ENCODE measurements around the gene ZSCAN20. TPM values are rescaled to one million over a fixed set of nuclear protein-coding genes. Genes with fewer than 3 reads are reported as not detected.
"Not testable (repeated sequence)": the region's sequence is repeated elsewhere in the genome, so short reads cannot be mapped to it uniquely, and the experiment has no call there.

The ZSCAN20 gene
- polyA plus RNA-seq, 4 donors: 4.8 to 6.3 (median 5.2) TPM

DNA sequence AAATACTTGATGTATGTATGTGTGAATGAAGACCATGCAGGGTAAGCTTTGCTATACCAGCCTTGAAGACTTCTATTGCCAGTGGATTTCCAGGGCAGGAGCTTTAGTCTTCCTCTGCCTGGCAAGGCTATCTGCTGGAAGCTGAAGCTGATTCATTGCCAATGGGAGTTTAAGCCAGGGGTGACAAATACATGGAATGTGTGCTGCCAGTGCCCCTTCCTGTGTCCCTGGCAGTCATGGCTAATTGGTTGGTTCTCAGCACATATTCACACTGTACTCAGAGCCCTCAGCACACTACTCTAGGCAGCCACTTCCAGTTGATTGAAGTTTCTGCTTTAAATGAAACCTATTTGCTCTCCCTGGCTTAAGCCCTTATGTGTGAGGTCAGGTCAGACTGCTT is 1.5 kb downstream of the ZSCAN20 start:
- no peak for DNase-seq (ENCODE audit: low read depth in 4 of 4, low spot score in 3 of 4)

DNA sequence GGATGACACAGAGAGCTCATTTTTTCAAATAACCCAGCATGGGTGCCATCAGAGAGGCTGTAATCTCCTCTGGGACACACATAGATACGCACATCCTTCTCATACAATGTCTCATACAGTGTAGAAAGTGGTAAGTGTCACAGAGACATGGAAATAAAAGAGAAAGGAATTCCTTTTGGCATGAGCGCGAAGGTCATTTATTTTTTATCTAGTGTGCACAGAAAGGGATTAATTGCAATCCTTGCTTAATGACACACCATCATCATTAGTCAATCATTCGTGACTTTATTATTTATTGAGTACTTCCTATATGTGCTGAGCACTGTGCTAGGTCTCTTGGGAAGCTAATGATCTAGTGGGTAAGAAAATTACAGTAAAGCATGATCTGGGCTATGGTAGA is 5.0 kb downstream of the ZSCAN20 start:
- no peak for DNase-seq (ENCODE audit: low read depth in 4 of 4, low spot score in 3 of 4)

DNA sequence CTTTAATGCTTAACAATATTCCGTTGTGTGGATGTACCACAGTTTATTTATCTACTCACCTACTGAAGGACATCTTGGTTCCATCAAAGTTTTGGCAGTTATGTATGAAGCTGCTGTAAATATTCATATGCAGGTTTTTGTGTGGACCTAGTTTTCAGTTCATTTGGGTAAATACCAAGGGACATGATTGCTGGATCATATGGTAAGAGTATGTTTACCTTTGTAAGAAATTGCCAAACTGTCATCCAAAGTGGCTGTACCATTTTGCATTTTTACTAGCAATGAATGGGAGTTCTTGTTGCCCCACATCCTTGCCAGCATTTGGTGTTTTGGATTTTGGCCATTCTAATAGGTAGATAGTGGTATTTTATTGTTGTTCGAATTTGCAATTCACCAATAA is 10.0 kb downstream of the ZSCAN20 start:
- DNase-seq (ENCODE audit: low read depth in 4 of 4, low spot score in 3 of 4): no peak

DNA sequence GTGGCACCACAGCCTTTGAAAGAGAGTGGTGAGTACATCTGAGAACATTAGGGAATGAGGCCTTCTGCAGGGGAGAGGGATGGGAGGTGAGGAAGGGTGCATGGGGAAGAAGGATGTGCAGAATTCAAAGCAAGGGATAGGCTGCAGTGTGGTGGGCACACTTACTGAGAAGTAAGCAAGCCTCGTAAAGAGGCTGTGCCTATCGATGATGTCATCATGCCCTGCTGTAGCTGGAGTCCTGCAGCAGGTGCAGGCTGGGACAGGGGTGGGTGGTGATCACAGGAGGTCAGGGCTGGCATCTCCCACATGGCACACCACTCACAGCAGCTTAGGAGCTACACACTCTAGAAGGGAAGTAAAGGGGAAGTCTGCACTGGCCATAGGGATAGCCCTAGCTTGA is 16.2 kb downstream of the ZSCAN20 start:
- DNase-seq (ENCODE audit: low read depth in 4 of 4, low spot score in 3 of 4): no peak

DNA sequence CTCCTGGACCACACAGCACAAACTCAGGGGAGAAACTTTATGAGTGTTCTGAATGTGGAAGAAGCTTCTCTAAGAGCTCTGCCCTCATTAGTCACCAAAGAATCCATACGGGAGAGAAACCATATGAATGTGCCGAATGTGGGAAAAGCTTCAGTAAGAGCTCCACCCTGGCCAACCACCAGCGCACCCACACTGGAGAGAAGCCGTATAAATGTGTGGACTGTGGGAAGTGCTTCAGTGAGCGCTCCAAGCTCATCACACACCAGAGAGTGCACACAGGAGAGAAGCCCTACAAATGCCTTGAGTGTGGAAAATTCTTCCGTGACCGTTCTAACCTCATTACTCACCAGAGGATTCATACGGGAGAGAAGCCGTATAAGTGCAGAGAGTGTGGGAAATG is 22.5 kb downstream of the ZSCAN20 start:
- DNase-seq (ENCODE audit: low read depth in 4 of 4, low spot score in 3 of 4): no peak

DNA sequence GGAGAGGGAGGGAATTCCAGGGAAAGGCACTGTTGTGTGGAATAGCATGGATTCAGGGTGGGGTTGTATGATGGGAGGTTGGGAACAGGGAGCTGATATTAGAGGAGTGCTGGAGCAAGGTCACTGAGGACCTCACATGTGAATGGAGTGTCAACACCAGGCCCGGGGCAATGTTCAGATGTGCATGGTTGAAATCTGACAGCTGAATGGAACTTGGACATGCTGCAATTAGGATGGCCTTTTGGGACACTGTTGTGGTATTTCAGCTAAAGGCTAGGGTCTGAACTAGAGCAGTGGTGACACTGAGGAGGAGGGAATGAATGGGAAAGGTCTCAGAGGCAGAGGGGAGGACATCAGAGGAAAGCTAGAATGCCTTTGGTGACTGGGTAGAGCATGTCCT is 25.0 kb downstream of the ZSCAN20 start:
- DNase-seq (ENCODE audit: low read depth in 4 of 4, low spot score in 3 of 4): no peak

DNA sequence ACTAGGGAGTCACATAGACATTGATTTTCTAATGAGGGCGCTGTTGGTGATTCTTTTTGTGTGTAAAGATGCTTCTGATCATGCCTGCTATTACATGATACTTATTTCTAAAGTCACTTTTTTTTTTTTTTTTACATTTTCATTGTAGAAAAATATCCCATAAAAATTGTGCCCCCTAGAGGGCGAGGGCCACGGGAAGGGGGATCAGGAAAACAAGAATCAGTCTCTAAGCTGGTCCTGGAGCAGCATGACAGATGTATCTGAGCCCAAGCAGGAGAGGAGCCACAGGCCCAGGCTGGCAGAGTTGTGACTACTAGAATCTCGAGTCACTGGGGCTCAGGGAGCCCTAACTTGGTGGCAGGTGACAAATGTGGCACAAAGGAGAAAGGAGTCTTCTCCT is 28.1 kb downstream of the ZSCAN20 start:
- DNase-seq (ENCODE audit: low read depth in 4 of 4, low spot score in 3 of 4): no peak

DNA sequence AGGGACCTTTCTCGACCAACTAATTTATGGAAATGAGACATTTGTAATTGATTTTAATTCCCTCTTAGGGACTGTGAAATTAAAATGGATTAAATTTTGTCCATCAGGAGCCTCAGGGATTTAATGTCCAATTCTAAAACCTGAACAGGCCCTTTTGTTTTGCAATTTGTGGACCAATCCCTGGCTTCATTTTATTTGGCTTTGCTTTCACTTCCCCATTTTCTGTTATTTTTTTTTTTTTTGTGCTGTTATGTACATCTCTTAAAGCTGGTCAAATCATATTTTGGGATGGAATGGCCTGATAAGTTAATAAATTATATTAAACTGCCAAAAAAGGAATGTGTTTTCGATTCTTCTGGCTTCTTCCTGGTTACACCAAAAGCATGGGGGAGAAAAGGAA is 28.9 kb downstream of the ZSCAN20 start:
- DNase-seq (ENCODE audit: low read depth in 4 of 4, low spot score in 3 of 4): no peak

DNA sequence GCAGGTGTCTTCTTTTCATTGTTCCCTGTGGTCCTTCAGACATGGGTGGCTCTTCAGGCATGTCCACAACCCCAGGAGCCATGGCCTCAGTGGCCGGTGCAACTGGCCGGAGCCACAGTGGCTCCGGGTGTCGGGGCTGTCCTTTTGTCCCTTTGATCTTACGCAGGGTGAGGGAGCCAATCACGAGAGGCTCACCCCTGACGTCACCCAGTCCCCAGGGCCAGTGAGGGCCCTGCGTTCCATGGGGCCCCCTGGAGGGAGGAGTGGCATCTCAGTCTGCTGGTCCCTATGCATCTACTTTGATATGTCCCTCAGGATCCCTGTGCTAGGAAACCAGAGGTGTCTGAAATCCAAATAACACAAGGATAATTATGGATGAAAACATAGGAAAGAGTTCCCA is 29.3 kb downstream of the ZSCAN20 start:
- DNase-seq (ENCODE audit: low read depth in 4 of 4, low spot score in 3 of 4): no peak

DNA sequence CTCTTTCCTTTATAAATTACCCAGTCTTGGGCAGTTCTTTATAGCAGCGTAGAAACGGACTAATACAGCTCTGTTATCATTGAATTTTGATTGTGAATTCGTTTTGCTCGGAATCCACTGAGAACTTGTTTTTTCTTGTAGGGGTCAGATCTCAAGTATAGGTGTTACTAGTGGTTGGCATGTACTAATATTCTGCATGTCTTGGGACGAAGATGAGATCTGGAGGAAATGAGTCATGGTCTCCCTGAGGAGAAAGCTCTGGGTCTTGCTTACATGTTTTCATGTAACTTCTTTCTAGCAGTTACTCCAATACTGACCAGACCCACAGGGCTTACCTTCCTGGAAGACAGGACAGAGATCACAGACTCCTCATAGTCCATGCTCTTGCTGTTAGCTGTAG is 30.3 kb downstream of the ZSCAN20 start:
- no peak for DNase-seq (ENCODE audit: low read depth in 4 of 4, low spot score in 3 of 4)

DNA sequence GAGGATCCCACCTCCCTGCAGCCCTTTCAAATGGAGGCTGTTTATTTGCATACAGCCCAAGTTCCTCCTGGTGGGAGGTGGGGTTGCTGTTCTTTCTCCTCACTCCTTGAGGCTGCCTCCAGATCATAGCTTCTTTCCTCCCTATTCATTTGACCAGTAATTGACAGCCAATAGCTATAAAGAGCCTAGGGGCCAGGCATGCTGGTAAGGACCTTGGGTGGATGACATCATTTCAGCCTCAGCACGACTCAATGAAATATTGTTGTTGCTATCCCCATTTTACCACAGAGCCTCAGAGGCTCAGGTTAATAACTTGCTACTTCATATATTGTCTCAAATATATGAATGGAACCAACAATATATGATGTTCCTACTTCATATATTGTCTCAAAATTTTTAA is 31.1 kb downstream of the ZSCAN20 start:
- no peak for DNase-seq (ENCODE audit: low read depth in 4 of 4, low spot score in 3 of 4)

DNA sequence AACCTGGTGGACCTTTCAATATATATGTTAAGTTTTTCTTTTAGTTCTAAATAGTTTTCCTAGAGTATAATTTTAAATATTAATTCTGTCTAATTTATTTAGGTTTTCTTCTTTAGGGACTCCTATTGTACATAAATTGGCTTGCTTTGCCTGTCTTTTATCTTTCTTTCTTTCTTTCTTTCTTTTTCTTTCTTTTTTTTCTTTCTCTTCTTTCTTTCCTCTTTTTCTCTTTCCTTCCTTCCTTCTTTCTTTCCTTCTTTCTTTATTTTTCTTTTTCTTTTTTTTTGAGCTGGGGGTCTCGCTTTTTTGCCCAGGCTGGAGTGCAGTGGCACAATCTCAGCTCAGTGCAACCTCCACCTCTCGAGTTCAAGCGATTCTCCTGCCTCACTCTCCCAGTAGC is 35.2 kb downstream of the ZSCAN20 start:
- DNase-seq (ENCODE audit: low read depth in 4 of 4, low spot score in 3 of 4): no peak

DNA sequence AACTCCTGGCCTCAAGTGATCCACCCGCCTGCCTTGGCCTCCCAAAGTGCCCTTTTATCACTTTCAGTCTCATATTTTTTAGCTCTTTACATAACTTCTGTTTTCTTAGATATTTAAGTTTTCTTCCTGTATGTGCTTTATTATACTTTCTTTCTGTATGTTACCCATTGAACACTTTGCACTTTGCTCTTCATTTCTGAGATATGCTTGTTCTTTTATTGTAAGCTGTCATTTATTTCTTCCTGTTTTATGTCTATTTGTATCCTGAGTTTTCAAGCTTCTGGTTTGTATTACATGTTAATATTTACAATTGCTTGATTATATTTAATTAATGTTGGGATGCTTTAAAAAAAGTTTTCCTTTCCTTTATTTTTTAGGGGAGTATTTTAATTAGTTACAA is 35.7 kb downstream of the ZSCAN20 start:
- no peak for DNase-seq (ENCODE audit: low read depth in 4 of 4, low spot score in 3 of 4)

DNA sequence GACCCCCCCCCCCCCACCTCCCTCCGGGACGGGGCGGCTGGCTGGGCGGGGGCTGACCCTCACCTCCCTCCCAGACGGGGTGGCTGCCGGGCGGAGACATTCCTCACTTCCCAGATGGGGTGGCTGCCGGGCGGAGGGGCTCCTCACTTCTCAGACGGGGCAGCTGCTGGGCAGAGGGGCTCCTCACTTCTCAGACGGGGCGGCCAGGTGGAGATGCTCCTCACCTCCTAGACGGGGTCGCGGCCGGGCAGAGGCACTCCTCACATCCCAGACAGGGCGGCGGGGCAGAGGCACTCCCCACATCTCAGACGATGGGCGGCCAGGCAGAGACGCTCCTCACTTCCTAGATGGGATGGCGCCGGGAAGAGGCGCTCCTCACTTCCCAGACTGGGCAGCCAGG is 36.8 kb downstream of the ZSCAN20 start:
- DNase-seq (ENCODE audit: low read depth in 4 of 4, low spot score in 3 of 4): not testable (repeated sequence)

DNA sequence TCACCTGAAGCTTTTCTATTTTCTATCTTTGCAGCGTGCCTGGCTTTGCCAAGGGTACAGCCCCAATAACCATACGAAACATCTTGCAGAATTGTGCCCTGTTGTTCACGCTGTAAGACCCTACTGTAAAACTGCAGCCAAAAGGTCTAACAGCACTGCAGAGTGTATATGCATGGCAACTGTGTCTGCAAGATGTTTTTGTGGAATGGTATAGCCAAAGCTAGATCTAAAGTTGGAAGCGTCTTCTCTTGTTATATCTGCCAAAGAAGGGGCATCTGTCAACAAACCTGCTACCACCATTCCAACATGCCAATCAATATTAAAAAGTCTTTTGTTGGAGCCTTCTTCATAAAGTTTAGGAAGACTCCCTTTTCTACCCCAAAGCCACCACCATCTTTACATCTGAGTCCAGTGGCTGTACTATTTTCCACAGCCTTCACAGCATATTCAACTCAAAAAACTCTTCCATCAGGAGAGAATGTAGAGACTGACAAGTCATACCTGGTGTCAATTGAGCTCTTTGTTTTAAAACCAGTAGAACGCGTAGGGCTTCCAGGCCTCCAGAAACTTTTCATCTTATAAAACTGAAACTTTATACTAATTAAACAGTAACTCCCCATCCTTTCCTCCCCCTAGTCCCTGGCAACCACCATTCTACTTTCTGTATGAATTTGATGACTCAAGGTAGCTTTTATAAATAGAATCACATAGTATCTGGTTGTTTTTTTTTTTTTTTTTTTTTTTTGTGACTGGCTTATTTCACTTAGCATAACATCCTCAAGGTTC is 40.0 kb downstream of the ZSCAN20 start:
- no peak for DNase-seq (ENCODE audit: low read depth in 4 of 4, low spot score in 3 of 4)

DNA sequence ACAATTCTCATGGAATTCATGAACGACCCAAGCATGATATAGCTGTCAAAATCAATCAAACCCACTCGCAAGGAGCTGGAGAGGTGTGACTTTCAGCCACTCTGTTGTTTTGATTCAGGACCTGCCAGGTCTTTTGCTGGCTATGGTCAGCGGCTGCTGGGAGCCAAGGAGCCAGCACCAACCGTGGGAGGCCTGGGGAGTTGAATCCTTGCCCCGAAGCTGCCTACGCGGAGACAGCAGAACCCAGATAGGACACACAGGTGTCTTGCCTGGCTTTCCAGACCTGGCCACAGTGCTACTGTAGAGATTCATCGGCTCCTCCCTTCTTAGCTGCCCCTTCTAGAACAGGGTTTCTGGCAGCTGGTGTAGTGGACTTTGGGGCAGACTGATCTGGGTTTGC is 42.7 kb downstream of the ZSCAN20 start:
- no peak for DNase-seq (ENCODE audit: low read depth in 4 of 4, low spot score in 3 of 4)

DNA sequence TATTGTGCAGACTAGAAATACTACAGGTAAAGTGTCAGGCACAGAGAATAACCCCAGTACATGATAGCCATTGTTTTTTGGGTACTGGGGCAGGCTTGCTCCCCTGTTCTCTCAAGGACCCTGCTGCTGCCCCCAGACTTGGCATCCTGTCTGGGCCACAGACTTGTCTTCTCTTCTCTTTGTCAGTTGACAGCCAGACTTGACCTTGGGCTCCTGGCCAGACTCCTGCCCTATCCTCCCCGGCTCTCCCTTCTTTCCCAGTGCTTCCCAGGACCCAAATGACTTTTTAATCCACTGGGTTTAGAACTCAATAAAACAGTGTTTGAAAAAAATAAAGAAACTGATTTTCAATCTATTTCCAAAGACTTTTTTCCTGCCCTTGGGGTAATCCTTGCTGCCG is 43.2 kb downstream of the ZSCAN20 start:
- no peak for DNase-seq (ENCODE audit: low read depth in 4 of 4, low spot score in 3 of 4)

DNA sequence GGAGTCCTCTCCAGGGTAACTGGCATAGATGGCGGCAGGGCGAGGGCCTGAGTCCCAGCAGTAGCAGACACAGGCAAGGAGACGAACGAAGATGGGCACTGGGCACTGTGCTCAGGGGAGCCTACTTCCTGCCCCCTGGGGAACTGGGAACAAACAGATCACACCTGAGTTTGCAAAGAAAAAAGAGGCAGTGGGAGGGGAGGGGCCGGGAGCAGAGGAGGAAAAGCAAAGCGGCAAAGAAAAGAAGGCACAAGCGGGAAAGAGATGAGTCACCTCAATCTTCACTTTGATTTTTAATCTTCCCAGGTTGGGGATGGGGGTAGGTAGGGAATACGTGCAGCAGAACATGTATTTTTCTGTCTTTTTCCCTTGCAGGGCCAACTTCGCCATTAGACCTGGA is 44.0 kb downstream of the ZSCAN20 start:
- no peak for DNase-seq (ENCODE audit: low read depth in 4 of 4, low spot score in 3 of 4)

DNA sequence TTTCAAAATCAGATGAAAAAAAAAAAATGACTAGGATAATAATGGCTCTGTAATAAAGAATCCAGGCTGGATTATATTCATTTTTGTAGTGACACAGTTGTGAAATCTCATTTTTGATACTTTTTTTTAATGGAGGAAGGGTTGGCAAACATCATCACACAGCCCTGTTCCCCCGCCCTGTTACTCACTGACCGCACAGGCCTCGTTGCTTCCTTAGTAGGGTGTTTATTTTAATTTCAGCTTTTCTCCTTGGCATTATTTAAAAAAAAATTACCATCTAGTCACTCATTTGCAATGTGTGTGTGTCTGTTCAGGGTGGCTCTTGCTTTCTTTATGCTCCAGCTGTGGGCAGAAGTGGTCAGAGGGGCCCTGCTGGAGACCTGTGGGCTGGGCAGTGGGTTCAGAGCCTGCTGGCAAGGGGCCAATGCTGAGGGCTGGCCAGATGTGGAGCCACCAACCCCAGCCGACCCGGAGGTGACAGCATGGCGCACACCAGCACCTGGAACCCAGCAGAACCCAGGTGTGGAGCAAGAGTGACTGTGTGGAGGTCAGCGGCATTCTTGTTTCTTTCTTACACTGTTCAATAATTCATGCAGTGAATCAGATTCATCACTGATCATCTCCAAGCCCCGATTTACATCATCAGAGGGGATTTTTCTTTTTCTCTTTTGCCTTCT is 44.6 kb downstream of the ZSCAN20 start:
- no peak for DNase-seq (ENCODE audit: low read depth in 4 of 4, low spot score in 3 of 4)

DNA sequence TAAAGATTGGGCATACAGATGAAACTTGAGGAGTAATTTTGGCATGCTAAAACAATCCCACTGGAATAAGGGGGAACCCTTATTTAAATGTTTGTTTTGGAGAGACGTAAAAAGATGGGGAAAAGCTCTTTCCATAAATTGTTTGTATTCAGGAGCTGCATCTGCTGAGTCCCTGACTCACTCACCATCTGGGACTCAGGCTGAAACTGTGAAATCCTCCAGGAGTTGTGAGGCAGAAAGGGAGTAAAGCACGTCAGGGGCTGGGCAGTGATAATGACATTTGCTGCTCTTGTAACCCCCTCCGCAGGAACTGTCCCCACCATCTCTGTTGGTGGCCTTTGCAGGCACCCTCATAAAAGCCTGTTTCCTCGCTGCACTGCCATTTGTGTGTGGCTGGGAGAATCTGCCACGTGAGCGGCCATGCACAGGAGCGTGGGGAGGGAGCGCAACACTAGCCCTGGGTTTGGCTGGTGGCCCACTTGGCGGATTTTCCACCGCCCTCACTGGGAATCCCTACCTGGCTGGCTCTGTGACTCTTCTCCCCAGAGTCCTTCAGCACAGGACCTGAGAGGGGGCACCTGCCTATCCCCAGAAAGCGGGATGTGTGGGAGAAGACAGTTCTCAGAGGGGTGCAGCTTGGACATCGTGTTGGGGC is 45.3 kb downstream of the ZSCAN20 start:
- no peak for DNase-seq (ENCODE audit: low read depth in 4 of 4, low spot score in 3 of 4)

DNA sequence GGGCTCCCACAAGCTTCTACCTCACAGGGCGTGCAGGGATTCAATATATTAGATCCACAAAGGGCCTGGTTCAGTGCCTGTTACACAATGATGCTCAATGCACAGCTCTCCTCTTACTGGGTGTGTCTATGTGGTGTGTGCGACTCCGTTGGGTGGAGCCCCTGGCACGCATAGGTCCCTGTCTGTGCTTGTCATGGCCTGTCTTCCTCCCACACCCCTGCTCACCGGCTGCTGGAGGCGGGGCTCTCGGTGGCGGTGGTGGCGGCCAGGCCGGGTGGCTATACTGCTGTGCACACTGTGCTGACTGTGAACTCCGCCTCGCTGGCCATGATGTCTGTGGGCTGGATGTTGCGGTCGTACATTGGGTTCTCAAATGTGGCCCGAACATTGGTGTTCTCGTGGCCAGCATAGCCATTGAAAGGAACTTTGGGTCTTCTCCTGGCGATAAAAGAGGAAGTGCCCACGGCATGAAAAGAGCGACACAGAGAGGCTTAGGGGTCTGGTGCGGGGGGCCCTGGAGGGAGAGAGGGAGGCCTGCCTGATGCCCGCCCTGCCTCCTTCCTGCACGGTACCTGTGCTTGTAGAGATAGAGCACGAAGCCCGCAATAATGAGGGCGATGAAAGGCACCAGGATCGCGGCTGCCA is 46.9 kb downstream of the ZSCAN20 start:
- DNase-seq (ENCODE audit: low read depth in 4 of 4, low spot score in 3 of 4): no peak
